ENCODE data around the gene UBQLN2.
A peak's percentile ranks its signal among the peaks of the same experiment; 100 is the strongest.
"Not testable (repeated sequence)": the region's sequence is repeated elsewhere in the genome, so short reads cannot be mapped to it uniquely, and the experiment has no call there.

The UBQLN2 gene

DNA sequence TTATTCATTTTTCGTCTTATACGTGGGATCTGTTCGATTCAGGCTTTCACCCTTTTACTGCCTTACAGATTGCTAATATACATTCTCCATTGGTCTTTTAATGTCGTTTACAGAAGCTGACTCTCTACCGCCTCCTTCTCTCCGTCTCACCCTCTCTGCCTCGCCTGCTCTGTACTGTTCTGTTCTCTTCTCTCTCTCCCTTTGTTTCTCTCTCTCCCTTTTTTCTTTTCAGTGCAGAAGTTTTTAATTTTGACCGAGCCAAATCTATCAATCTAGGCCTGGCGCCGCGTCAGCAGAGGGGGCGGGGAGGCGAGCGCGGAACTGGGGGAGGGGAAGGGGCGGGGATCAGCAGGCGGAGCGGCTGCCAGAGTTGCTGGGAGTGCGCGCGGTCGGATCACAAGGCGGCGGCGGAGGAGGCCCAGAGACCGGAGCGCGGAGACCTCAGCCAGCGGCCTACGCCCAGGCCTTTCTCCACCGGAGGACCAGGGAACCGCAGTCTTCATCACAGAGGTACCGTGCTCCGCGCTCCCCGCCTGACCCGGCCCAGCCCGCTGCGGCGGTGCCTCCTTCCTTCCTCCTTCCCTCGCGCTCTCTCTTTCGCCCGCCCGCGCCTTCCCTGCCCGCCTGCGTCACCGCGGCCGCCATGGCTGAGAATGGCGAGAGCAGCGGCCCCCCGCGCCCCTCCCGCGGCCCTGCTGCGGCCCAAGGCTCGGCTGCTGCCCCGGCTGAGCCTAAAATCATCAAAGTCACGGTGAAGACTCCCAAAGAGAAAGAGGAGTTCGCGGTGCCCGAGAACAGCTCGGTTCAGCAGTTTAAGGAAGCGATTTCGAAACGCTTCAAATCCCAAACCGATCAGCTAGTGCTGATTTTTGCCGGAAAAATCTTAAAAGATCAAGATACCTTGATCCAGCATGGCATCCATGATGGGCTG, at the start of gene UBQLN2:
TSS of gene UBQLN2 (plus strand) at position 397 of the 931 bp plus-strand sequence. CDS start at position 644, 247 bp downstream.
- DNase-seq, result peak; percentile 77 to 86

DNA sequence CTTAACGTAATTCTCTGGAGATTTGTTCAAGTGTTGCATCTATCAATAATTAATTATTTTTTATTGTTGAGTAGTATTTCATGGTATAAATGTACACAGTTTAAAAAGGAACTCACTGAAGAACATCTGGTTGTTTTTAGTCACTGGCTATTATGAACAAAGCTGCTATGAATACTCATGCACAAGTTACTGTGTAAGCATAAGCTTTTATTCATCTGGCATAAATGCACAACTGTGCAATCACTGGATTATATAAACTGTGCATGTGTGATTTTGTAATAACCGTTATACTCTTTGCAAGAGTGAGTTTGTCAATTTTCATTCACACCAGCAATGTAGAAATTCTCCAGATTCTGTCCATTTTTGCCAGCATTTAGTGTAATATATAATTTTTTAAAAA, 43.8 kb upstream of the UBQLN2 start:
- no peak for DNase-seq

DNA sequence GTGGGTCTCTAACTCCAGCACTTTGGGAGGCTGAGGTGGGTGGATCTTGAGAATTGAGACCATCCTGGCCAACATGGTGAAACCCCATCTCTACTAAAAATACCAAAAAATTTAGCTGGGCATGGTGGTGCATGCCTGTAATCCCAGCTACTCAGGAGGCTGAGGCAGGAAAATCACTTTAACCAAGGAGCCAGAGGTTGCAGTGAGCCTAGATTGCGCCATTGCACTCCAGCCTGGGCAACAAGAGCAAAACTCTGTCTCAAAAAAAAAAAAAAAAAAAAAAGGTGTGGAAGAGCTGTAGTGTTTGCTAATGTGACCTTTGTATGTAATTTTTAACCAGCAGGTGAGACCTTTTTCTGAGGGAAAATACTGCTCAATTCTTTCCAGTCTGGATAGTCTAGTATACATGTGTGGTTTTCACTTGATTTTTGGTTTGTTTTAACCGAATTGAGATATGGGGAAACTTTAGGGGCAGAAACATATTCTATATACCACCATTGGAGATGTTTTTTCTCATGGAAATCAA, 33.9 kb upstream of the UBQLN2 start:
- DNase-seq, result not testable (repeated sequence)

DNA sequence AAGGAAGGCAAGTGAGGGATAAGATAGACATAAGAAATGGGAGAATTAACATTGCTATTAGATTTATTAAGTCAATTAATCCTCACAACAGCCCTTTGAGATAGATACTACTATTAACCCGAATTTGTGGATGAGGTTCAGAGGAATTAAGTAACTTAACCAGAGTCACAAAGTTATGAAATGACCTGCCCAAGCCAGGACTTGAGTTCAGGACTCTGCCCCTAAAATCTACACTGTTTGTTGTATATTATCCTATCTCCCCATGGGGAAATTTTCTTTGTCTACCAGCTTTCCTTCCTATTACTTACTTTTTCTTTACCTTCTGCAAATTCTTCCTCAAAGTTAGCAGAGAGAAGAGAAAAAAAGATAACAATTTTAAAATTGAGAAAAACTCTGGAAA, 33.4 kb upstream of the UBQLN2 start:
- no peak for DNase-seq

DNA sequence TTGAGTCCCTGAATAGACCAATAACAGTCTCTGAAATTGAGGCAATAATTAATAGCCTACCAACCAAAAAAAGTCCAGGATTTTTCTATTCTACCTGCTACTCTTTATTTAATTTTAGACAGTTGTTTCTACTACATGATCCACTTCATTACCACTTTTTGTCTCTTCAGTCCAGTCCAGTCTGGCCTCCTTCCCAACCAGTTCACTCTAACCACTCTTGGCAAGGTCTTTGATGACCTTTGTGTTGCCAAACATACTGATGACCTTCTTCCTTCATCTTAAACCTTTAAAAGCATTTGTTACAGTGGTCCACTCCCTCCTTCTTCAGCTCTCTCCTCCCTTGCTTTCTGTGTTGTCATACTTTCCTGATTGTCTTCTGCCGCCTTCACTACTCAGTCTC, 12.8 kb upstream of the UBQLN2 start:
- DNase-seq, result no peak

DNA sequence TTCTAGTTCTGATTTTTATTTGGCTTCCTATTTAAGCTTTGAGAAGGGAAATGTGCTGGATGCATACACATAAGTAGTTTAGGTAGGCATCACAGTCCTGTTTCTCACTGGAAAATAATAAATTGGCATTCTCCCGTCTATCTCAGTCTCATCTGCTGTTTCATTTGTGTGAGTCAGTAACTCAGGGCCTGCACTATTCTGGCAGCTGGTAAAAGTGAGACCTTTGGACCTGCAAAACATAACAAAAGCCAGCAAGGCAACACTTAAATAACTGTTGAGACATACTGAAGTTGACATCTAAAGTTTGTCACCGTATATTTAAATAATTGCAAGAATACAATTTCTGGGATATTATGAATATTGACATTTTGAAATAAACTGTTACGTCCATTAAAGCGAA, 8.6 kb upstream of the UBQLN2 start:
- DNase-seq, result no peak

DNA sequence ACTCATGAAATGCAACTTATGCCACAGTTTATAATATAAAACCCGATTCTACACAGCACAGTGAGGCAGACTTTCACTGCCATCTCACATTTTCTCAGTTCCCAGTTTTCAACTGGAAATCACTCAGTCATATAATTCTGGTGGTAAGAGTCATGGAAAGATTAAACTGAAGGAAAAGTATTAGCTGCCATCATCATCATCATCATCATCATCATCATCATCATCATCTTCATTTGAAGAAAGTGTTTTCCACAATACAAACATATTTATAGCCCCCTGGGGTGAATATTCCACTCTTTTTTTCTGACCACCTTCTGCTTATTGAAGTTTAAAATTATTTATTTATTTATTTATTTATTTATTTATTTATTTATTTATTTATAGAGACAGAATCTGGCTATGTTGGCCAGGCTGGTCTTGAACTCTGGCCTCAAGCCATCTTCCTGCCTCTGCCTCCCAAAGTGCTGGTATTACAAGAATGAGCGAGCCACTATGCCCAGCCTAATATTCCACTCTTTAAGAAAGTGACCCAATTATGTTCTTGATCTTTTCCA, 6.0 kb upstream of the UBQLN2 start:
- no peak for DNase-seq

DNA sequence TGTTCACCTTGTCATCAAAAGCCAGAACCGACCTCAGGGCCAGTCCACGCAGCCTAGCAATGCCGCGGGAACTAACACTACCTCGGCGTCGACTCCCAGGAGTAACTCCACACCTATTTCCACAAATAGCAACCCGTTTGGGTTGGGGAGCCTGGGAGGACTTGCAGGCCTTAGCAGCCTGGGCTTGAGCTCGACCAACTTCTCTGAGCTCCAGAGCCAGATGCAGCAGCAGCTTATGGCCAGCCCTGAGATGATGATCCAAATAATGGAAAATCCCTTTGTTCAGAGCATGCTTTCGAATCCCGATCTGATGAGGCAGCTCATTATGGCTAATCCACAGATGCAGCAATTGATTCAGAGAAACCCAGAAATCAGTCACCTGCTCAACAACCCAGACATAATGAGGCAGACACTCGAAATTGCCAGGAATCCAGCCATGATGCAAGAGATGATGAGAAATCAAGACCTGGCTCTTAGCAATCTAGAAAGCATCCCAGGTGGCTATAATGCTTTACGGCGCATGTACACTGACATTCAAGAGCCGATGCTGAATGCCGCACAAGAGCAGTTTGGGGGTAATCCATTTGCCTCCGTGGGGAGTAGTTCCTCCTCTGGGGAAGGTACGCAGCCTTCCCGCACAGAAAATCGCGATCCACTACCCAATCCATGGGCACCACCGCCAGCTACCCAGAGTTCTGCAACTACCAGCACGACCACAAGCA, 898 bp downstream of the UBQLN2 start:
- DNase-seq, result peak in 1 of 2 experiments; percentile 27

DNA sequence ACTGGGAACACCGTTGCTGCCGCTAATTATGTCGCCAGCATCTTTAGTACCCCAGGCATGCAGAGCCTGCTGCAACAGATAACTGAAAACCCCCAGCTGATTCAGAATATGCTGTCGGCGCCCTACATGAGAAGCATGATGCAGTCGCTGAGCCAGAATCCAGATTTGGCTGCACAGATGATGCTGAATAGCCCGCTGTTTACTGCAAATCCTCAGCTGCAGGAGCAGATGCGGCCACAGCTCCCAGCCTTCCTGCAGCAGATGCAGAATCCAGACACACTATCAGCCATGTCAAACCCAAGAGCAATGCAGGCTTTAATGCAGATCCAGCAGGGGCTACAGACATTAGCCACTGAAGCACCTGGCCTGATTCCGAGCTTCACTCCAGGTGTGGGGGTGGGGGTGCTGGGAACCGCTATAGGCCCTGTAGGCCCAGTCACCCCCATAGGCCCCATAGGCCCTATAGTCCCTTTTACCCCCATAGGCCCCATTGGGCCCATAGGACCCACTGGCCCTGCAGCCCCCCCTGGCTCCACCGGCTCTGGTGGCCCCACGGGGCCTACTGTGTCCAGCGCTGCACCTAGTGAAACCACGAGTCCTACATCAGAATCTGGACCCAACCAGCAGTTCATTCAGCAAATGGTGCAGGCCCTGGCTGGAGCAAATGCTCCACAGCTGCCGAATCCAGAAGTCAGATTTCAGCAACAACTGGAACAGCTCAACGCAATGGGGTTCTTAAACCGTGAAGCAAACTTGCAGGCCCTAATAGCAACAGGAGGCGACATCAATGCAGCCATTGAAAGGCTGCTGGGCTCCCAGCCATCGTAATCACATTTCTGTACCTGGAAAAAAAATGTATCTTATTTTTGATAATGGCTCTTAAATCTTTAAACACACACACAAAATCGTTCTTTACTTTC, 1.8 kb downstream of the UBQLN2 start:
- DNase-seq, result no peak

DNA sequence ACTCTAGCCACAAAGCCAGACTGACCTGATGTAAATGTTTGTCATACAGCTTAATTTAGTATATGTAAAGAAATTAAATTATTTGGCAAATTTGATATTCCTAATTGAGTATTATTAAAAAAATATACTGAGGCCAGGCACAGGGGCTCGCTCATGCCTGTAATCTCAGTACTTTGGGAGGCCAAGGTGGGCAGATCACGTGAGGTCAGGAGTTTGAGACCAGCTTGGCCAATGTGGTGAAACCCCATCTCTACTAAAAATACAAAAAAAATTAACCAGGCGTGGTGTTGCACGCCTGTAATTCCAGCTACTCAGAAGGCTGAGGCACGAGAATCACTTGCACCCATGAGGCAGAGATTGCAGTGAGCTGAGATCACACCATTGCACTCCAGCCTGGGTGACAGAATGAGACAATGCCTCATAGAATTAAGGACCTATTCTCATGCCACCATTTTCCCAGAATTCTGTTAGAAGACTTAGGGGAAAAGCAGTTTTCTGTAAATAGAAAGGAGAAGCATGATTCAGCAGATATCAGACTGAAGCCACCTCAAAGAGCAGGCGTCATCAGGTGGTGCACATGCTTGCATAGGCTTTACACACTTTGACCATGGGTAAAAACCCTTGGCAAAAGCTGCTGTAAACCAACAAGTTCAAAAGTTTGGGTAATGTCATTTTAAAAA, 6.1 kb downstream of the UBQLN2 start:
- DNase-seq, result no peak

DNA sequence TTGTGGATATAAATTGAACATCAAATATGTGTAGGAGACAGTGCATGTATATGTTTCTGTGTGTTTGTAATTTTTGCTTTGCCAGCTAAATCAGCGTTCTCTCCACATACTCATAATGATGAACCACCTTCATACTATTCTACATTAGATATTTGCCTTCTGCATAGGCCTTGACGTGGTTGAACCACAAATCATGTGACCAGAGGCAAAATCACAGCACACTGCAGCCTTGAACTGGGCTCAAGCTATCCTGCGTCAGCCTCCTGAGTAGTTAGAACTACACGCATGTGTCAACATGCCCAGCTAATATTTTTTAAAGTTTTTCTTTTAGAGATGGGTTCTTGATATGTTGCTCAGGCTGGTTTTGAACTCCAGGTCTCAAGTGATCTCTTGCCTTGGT, 9.5 kb downstream of the UBQLN2 start:
- DNase-seq, result no peak

DNA sequence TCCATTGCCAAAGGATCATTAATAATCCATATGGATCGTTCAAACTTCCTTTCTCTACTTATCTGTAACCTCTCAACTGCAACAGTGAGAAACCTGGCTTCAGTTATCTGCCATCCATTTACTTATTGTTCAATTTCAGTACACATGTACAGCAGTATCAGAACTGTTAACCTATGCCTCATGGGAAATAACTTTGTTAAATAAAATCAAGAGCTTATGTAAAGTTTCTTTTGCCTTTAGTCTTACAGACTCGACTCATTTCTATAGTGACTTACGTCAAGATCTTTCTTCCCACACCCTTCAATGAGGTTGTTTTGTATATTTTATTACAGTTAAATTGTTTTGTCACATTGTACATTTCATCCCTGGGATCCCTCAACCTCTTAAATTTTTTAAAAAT, 11.4 kb downstream of the UBQLN2 start:
- no peak for DNase-seq

DNA sequence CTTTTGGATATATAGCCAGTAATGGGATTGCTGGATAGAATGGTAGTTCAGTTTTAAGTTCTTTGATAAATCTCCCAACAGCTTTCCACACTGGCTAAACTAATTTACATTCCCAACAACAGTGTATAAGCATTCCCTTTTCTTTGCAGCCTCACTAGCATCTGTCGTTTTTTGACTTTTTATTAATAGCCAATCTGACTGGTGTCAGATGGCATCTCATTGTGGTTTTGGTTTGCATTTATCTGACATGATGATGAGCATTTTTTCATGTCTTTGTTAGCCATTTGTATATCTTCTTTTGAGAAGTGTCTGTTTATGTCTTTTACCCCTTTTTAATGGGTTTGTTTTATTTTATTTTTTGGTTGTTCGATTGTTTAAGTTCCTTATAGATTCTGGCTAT, 13.3 kb downstream of the UBQLN2 start:
- no peak for DNase-seq

DNA sequence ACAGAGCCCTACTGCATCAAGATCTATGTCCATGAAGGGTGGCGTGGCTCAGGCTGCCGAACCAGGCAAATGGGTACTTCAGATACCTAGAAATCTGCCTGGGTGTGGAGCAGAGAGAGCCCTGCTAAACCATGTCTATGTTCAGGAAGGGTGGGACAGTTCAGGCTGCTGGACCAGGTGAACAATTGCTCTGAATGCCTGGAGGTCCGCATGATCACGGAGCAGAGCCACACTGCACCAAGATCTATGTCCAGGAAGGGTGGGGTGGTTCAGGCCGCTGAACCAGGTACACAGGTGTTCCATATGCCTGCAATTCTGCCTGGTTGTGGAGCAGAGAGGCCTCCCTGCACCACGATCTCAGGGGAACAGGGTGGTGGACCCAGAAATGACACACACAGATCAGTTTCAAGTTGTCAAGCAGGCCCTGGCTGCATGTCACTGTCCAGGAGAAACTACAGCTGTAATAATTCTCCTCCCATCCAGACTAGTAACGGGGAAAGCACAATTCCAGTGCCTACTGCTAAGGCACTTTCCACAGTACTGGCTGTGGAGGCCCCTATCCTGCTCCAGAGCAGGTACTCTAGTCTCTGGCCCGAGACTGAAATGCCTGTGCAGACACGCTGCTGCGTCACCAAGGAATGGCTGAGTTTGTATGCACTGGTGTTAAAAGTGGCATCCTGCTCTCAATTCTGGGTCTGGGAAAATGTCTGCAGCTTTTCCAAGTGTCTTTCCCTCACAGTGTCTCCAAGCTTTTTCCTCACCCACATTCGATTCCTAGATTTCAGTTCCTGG, 25.2 kb downstream of the UBQLN2 start:
- DNase-seq, result no peak

DNA sequence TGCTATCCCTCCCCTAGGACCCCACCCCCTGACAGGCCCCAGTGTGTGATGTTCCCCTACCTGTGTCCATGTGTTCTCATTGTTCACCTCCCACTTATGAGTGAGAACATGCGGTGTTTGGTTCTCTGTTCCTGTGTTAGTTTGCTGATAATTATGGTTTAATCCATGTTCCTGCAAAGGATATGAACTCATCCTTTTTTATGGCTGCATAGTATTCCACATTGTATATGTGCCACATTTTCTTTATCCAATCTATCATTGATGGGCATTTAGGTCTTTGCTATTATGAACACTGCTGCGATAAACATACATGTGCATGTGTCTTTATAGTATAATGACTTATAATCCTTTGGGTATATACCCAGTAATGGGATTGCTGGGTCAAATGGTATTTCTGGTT, 28.4 kb downstream of the UBQLN2 start:
- not testable (repeated sequence) for DNase-seq

DNA sequence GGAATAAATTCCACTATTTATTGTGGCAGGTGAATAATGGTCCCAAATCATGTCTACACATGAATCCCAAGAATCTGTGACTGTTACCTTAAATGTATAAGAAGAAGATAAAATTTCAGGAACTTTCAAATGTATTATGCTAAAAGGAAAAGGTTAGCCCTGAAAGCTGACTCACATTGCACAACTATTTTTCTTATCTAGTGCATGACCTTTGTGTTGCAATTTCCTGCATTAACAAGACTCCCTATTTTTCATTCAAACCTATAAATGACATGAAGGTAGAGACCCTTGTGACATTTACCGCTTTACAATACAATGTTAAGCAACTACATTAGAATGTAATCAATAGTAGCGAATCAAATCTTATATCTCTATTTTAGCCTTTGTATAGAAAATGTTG, 36.7 kb downstream of the UBQLN2 start:
- DNase-seq, result no peak

DNA sequence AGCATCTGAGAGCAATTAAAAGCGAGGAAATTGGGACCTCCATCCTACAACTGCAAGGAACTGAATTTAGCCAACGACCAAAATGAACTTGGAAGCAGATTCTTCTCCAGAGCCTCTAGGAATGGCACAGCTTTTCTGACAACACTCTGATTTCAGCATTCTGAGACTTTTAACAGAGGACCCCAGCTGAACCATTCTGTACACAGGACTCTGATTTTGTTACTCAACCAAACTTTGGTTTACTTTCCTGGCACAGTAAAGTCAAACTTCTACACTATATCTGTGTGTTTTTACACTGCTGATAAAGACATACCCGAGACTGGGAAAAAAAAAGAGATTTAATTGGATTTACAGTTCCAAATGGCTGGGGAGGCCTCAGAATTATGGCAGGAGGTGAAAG, 37.6 kb downstream of the UBQLN2 start:
- no peak for DNase-seq

DNA sequence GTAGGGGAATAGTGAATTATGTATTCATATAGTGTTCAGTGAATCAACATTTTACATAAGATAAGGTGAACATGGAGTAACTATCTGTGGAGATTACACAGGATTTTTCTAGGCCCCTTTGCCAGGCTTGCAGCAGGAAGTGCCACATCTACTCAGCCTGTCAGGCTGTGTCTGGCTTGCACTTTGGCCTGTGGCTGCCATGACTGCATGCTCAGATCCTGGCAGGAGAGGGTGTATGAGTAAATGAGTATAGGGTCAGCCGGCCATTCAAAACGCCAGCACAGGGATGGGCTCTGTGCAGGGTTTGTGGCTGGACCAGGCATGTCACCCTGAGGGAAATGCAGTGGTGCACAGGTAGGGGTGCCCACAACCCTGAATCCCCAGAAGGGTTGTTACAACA, 51.9 kb downstream of the UBQLN2 start:
- peak in 1 of 2 experiments; percentile 4 for DNase-seq

Measured in SHP77 (cell line).